HepG2 (cell line): Measurements from ENCODE around the gene COPZ2. TPM values are rescaled to one million over a fixed set of nuclear protein-coding genes. Genes with fewer than 3 reads are reported as not detected.

Source experiments
- BRF2 ChIP-seq: sonication (generic); formaldehyde crosslinking; IDR thresholded peaks from 2 replicates; pipeline ENCODE4 v1.8.1; 2022; ENCODE audit warnings: mild to moderate bottlenecking, missing genetic modification reagents
- CENPX ChIP-seq: sonication (generic); formaldehyde crosslinking; IDR thresholded peaks from 2 replicates; pipeline ENCODE4 v1.9.0; 2021; ENCODE audit warnings: mild to moderate bottlenecking, missing genetic modification reagents, moderate library complexity
- ETS1 ChIP-seq: sonication (generic); formaldehyde crosslinking; IDR thresholded peaks from 2 replicates; pipeline ENCODE4 v1.4.0; 2020; ENCODE audit warnings: missing genetic modification reagents
- FOXM1 ChIP-seq: sonication (generic); formaldehyde crosslinking; IDR thresholded peaks from 2 replicates; pipeline ENCODE4 v1.5.0; 2020; ENCODE audit warnings: missing genetic modification reagents
- GATAD1 ChIP-seq: IDR thresholded peaks from 2 replicates; pipeline ENCODE4 v1.6.1; 2016; ENCODE audit warnings: missing genetic modification reagents, missing compliant biosample characterization
- KAT8 ChIP-seq: IDR thresholded peaks from 2 replicates; pipeline ENCODE4 v1.6.1; 2016; ENCODE audit warnings: missing genetic modification reagents, missing compliant biosample characterization
- KLF16 ChIP-seq, 2 experiments: sonication (generic) in 1 of 2; formaldehyde crosslinking in 1 of 2; IDR thresholded peaks; 2 replicates each; pipeline versions ENCODE4 v1.6.1 to v1.8.0; 2016 to 2023; ENCODE audit warnings: missing genetic modification reagents in 2 of 2, missing compliant biosample characterization in 1 of 2
- MAFF ChIP-seq: IDR thresholded peaks from 2 replicates; pipeline ENCODE4 v1.6.1; 2011; ENCODE audit warnings: low read depth, low read length, improper control_type of control experiment
- MYNN ChIP-seq: sonication (generic); formaldehyde crosslinking; IDR thresholded peaks from 2 replicates; pipeline ENCODE4 v1.4.0; 2020; ENCODE audit warnings: mild to moderate bottlenecking, low read depth, missing genetic modification reagents
- NR3C1 ChIP-seq: sonication (generic); formaldehyde crosslinking; IDR thresholded peaks from 2 replicates; pipeline ENCODE4 v1.4.0; 2020; ENCODE audit warnings: missing genetic modification reagents
- POGK ChIP-seq: sonication (generic); formaldehyde crosslinking; conservative IDR thresholded peaks from 2 replicates; pipeline ENCODE4 v1.8.0; 2022; ENCODE audit warnings: mild to moderate bottlenecking, moderate library complexity, missing genetic modification reagents
- RARG ChIP-seq: sonication (generic); formaldehyde crosslinking; IDR thresholded peaks from 2 replicates; pipeline ENCODE4 v1.4.0; 2020; ENCODE audit warnings: low read depth, mild to moderate bottlenecking, missing genetic modification reagents
- SMC3 ChIP-seq: IDR thresholded peaks from 2 replicates; pipeline ENCODE4 v1.6.1; 2011; ENCODE audit warnings: low read length, improper control_type of control experiment
- SSRP1 ChIP-seq: IDR thresholded peaks from 2 replicates; pipeline ENCODE4 v1.6.1; 2016; ENCODE audit warnings: control low read depth
- STAG1 ChIP-seq: sonication (generic); formaldehyde crosslinking; IDR thresholded peaks from 2 replicates; pipeline ENCODE4 v1.4.0; 2020; ENCODE audit warnings: missing genetic modification reagents
- TCF7L2 ChIP-seq: IDR thresholded peaks from 2 replicates; pipeline ENCODE4 v1.6.1; 2011; ENCODE audit warnings: mild to moderate bottlenecking, low read depth, low read length, moderate library complexity
- TEAD3 ChIP-seq: optimal IDR thresholded peaks from 2 replicates; pipeline ENCODE3; 2016; ENCODE audit warnings: borderline replicate concordance
- ZFP41 ChIP-seq: sonication (generic); formaldehyde crosslinking; IDR thresholded peaks from 2 replicates; pipeline ENCODE4 v1.4.0; 2020; ENCODE audit warnings: mild to moderate bottlenecking, missing genetic modification reagents, borderline replicate concordance
- ZGPAT ChIP-seq: IDR thresholded peaks from 2 replicates; pipeline ENCODE4 v1.6.1; 2016; ENCODE audit warnings: mild to moderate bottlenecking
- ZKSCAN8 ChIP-seq: IDR thresholded peaks from 2 replicates; pipeline ENCODE4 v1.6.1; 2016; ENCODE audit warnings: borderline replicate concordance, missing genetic modification reagents, missing compliant biosample characterization
- ZNF17 ChIP-seq: sonication (generic); formaldehyde crosslinking; IDR thresholded peaks from 2 replicates; pipeline ENCODE4 v1.5.0; 2020; ENCODE audit warnings: mild to moderate bottlenecking, missing genetic modification reagents
- ZNF331 ChIP-seq: sonication (generic); formaldehyde crosslinking; IDR thresholded peaks from 2 replicates; pipeline ENCODE4 v1.4.0; 2020; ENCODE audit warnings: missing genetic modification reagents
- ZNF343 ChIP-seq: sonication (generic); formaldehyde crosslinking; IDR thresholded peaks from 2 replicates; pipeline ENCODE4 v1.4.0; 2020; ENCODE audit warnings: mild to moderate bottlenecking, missing genetic modification reagents
- ZNF674 ChIP-seq: sonication (generic); formaldehyde crosslinking; IDR thresholded peaks from 2 replicates; pipeline ENCODE4 v1.5.0; 2020; ENCODE audit warnings: low read depth, mild to moderate bottlenecking, missing genetic modification reagents
- ZSCAN22 ChIP-seq: sonication (generic); formaldehyde crosslinking; IDR thresholded peaks from 2 replicates; pipeline ENCODE4 v1.4.0; 2020; ENCODE audit warnings: mild to moderate bottlenecking, missing genetic modification reagents
- ZSCAN9 ChIP-seq: IDR thresholded peaks from 2 replicates; pipeline ENCODE4 v1.6.1; 2016; ENCODE audit warnings: borderline replicate concordance
- polyA plus RNA-seq, 8 experiments: library from polyadenylated mRNA; depleted of rRNA in 3 of 8; stranded (reverse) in 7 of 8; unstranded in 1 of 8; fragments of >200 nt; fragmentation: Illumina TruSeq in 4 of 8; extraction: Trizol in 4 of 8; gene quantifications; 2 replicates each; pipeline versions ENCODE4 v1.2.1 to v1.2.3, GENCODE V29; 2011 to 2016; ENCODE audit warnings: low read depth in 4 of 8, missing spikeins in 1 of 8, mixed read lengths in 1 of 8; ENCODE audit not compliant: insufficient read depth in 1 of 8
- total RNA-seq, 5 experiments: library from RNA; depleted of rRNA; stranded (reverse); fragments of >200 nt; fragmentation: Illumina TruSeq; extraction: Trizol; gene quantifications; 2 replicates each; pipeline ENCODE4 v1.2.3, GENCODE V29; 2016; ENCODE audit warnings: low read depth in 1 of 5

The COPZ2 gene
- total and polyA plus RNA-seq, 2 of the 13 experiments (the other 11 are each of a cell fraction or from before 2014, with no cell fraction given), result 0.61 to 1.5 TPM

- TF ChIP-seq KLF16 (CRISPR knock-in tag; IDR thresholded peaks at IDR 0.05), result peak in 1 of 2 experiments; percentile 34; a peak in 1 of 4 replicates
- TF ChIP-seq SMC3, result peak; percentile 98
- peak; percentile 36 for TF ChIP-seq TEAD3 (CRISPR knock-in tag)
- no peak for TF ChIP-seq ZSCAN22 (CRISPR knock-in tag)
- TF ChIP-seq GATAD1 (CRISPR knock-in tag), result 0 out of 2 replicates have a peak, but pooled peaks have one; percentile 28
- peak; percentile 53; the same call in 1 of the 2 replicates for TF ChIP-seq ZKSCAN8 (CRISPR knock-in tag)
- TF ChIP-seq STAG1, result peak; percentile 92
- TF ChIP-seq KAT8 (CRISPR knock-in tag), result 0 out of 2 replicates have a peak, but pooled peaks have one; percentile 32
- TF ChIP-seq ETS1 (CRISPR knock-in tag), result no peak
- TF ChIP-seq MYNN (CRISPR knock-in tag), result no peak
- no peak for TF ChIP-seq ZNF674 (CRISPR knock-in tag)
- no peak for TF ChIP-seq FOXM1 (CRISPR knock-in tag)
- no peak for TF ChIP-seq BRF2
- TF ChIP-seq ZNF17 (CRISPR knock-in tag), result no peak
- 0 out of 2 replicates have a peak, but pooled peaks have one; percentile 17 for TF ChIP-seq ZNF331 (CRISPR knock-in tag)
- 0 out of 2 replicates have a peak, but pooled peaks have one; percentile 37 for TF ChIP-seq POGK (CRISPR knock-in tag)
- peak; percentile 55; the same call in 1 of the 2 replicates for TF ChIP-seq ZSCAN9 (CRISPR knock-in tag)
- TF ChIP-seq ZFP41 (CRISPR knock-in tag), result no peak
- TF ChIP-seq MAFF, result peak; percentile 29; the same call in 1 of the 2 replicates
- TF ChIP-seq NR3C1 (CRISPR knock-in tag), result no peak
- no peak for TF ChIP-seq ZNF343 (CRISPR knock-in tag)
- TF ChIP-seq TCF7L2, result no peak
- no peak for TF ChIP-seq ZGPAT (CRISPR knock-in tag)
- TF ChIP-seq CENPX, result no peak
- no peak for TF ChIP-seq SSRP1 (CRISPR knock-in tag)
- TF ChIP-seq RARG (CRISPR knock-in tag), result no peak
Measured at GRCh38 chr17:48074322-48075081, 36.9 kb upstream of the COPZ2 start (continued).
